Iris pigment epithelial cell (primary cell): ENCODE results near the gene SAMD1.
"Not testable (repeated sequence)": the region's sequence is repeated elsewhere in the genome, so short reads cannot be mapped to it uniquely, and the experiment has no call there.

Experiments
- DNase-seq: peaks from one replicate; pipeline ENCODE4 v3.0.0-alpha.2; 2011; ENCODE audit warnings: low read depth

The SAMD1 gene

GRCh38 chr19:14061081-14061749 is 29.3 kb downstream of the SAMD1 start:
- DNase-seq: no peak

GRCh38 chr19:14059652-14060155 is 30.8 kb downstream of the SAMD1 start:
- DNase-seq: no peak

GRCh38 chr19:14059093-14059480 is 31.5 kb downstream of the SAMD1 start:
- DNase-seq: no peak

GRCh38 chr19:14058182-14059092 is 32.1 kb downstream of the SAMD1 start:
- DNase-seq: no peak

- no peak for DNase-seq
These were observed 33.7 kb downstream of the SAMD1 start for GRCh38 chr19:14056741-14057356.

GRCh38 chr19:14056069-14056666 is 34.4 kb downstream of the SAMD1 start:
- DNase-seq: no peak

- DNase-seq: no peak
These were observed 35.2 kb downstream of the SAMD1 start for GRCh38 chr19:14055396-14055795.

GRCh38 chr19:14054721-14055120 is 35.8 kb downstream of the SAMD1 start:
- DNase-seq: no peak

GRCh38 chr19:14054099-14054498 is 36.5 kb downstream of the SAMD1 start:
- no peak for DNase-seq

GRCh38 chr19:14053500-14053899 is 37.1 kb downstream of the SAMD1 start:
- no peak for DNase-seq

GRCh38 chr19:14053032-14053431 is 37.5 kb downstream of the SAMD1 start:
- DNase-seq: no peak

- DNase-seq: no peak
These were observed 38.1 kb downstream of the SAMD1 start for GRCh38 chr19:14052470-14052869.

GRCh38 chr19:14051980-14052379 is 38.6 kb downstream of the SAMD1 start:
- DNase-seq: no peak

GRCh38 chr19:14050961-14051360 is 39.6 kb downstream of the SAMD1 start:
- DNase-seq: not testable (repeated sequence)

- DNase-seq: no peak
These were observed 40.0 kb downstream of the SAMD1 start for GRCh38 chr19:14050512-14050911.

GRCh38 chr19:14048443-14049153 is 42.0 kb downstream of the SAMD1 start:
- DNase-seq: peak; percentile 21

- DNase-seq: not testable (repeated sequence)
These were observed 42.7 kb downstream of the SAMD1 start for GRCh38 chr19:14047866-14048265.

- peak; percentile 65 for DNase-seq
These were observed 47.6 kb downstream of the SAMD1 start for GRCh38 chr19:14042659-14043608.

GRCh38 chr19:14039181-14039580 is 51.4 kb downstream of the SAMD1 start:
- DNase-seq: no peak
